ENCODE data around the gene NOTCH1.

- TF ChIP-seq CTCF (IDR thresholded peaks at IDR 0.05), result no peak
- no peak for TF ChIP-seq POLR2A (IDR thresholded peaks at IDR 0.05)
Measured at GRCh38 chr9:136453326-136453725, 92.5 kb downstream of the NOTCH1 start.

Measured in Peyer's patch (tissue), 4 donors.